ENCODE measurements around the gene KRTAP12-1.

The KRTAP12-1 gene

GRCh38 chr21:44711327-44712202 is 29.6 kb upstream of the KRTAP12-1 start, which contains the start of gene TSPEAR:
TSS of gene TSPEAR (minus strand) at chr21:44711572. CDS start at chr21:44711514, 58 bp downstream.
- no peak for DNase-seq (ENCODE audit: low read depth in 2 of 2)

DNA sequence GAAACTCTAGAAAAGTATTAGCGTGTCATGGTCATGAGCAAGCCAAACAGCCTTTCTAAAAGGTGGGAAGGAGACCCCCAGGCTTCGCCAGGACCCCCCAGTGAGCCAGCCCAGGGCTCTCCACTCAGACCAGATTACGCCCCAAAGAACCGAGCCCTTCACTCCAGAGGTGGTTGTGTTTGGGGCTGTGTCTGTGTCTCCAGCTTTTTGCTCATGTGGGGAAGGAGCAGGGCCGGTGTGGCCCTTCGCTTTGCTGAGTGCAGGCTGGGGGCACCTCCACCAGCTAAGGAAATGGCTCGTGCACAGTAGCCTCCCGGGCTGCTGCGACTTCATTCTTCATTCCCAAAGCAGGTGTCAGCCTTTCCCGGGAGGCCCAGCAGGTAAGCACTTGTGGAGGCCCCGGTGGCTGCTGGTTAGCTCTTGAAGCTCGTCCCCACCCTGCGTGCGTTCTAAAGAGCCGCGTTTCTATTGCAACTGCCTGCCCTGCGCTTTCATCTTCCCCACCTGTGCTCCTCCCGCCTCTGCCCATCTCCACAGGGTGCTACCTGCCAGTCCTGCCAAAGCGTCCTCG is 28.9 kb upstream of the KRTAP12-1 start:
- DNase-seq (ENCODE audit: low read depth in 2 of 2) = no peak

GRCh38 chr21:44710294-44710665 is 28.3 kb upstream of the KRTAP12-1 start:
- DNase-seq (ENCODE audit: low read depth in 2 of 2) = no peak

DNA sequence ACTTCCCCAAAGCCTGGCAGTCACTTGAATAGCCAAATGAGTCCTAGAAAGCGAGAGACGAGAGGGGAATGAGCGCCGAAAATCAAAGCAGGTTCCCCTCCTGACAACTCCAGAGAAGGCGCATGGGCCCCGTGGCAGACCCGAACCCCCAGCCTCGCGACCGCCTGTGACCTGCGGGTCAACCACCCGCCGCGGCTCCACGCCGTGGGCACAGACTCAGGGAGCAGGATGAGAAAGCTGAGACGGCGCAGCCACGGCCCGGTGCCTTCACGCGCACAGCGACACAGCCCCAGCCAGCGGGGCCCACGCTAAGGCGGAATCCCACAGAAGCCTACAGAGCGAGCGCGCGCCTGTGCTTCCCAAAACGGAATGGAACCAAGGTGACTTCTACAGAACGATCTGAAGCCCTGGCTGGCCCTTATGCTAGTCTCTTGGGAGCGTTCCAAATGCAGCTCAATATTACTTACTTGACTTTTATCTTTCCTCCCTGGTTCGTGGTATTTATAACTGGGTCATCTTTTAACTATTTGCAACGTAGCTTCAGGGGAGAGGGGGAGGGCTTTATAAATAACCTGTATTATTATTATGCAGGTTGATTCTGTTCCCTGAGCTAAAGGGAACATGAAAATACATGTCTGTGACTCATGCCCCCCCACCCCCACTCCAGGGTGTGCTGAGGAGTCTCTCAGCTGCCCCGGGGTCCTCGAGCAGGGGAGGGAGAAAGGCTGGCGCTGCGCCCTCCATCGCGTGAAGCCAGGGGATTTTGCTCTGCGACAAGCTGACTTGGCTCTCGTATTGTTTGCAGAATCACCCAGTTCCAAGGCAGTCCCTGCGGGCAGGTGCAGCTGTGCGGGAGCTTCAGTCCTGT is 27.7 kb upstream of the KRTAP12-1 start:
- no peak for DNase-seq (ENCODE audit: low read depth in 2 of 2)

DNA sequence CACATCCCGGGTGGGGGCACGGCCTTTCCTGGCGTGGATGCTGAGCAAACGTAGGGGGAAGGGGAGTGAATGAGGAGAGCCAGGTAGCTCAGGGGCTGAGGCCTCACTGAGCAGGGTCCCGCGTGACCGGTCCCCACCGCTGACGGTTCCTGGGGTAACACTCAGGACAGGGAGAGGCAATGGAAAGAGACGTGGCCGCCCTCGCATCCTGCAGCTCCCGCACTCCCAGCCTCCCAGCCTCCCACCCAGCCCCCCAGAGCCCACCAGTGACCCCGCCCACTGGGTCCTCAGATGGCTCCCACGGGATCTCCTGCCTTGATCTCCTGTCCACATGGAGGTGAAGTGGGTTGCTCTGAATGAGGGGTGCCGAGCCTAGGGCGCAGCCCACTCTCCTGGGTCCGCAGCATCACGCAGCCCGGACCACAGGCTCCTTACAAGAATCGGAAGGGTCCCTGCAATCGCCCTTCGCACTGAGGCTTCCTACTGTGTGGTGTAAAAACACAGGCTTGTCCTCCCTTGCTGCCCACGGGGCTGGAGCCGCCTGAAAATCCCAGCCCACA is 27.0 kb upstream of the KRTAP12-1 start:
- DNase-seq (ENCODE audit: low read depth in 2 of 2) = no peak

DNA sequence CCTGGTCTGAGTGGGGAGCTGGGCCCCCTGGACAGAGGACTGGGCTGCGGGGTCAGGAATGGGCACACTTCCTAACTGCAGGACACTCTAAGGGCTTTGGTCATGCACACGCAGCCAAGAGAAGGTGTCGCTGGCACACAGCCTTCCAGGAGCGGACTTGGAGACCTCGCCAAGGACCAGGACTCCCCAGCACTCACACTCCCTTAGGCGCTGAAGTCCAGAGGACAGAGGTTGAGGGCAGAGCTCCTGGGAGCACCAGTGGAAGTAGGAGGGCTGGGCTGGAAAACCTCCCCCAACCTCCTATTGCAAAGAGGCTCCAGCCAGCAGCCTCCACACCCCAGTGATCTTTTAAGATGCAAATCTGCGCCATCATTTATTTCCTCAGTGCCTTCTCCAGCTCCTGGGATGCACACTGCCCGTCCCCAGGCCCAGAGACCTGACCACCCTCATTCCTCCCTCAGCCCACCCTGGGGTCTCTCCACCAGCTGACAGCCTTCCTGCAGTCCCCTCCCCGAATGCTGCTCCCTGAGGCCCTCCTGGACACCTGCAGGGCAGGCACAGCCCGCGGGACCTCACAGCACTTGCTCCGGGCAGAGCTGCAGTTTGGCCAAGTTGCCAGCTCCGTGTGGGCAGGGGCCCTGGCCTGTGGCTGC is 26.4 kb upstream of the KRTAP12-1 start:
- no peak for DNase-seq (ENCODE audit: low read depth in 2 of 2)

DNA sequence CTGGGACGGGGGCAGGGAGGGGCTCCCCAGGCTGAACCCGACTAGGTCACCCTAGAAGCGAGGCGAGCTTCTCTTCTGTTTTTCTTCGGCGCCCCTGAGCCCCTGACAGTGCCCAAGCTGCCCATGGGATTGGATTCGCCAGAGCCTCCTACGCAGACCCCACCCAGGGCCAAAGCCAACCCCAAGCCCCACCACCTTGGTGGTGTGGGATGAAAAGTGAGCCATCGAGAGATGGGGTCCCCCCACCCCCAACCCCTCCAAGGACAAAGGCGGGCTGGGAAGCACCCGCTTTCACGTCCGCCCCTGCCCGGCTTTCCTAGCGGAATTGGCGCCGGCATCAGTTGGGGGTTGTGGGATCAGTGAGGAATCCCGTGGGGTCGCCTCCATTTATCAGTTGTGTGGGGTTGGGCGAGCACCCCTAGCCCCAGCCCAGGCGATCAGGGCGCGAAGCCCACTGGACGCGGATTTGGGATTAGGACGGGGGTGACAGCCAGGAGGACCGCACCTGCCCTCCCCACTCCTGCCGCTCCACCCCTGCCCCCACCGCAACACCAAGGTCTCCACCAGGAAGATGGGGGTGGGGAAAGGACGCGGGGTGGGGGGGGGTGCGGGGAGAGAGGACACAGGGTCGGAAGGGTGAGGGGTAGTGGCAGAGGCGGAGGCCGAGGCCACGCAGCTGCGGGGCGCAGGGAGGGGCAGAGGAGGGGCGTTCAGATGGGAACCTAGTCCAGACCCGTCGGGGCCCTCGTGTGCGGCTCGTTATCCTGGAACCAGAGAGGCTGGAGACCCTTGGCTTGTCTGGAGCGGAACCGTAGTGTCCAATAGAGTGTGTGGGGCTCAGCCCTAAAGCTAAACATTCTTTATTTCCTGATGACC is 25.0 kb upstream of the KRTAP12-1 start:
- no peak for DNase-seq (ENCODE audit: low read depth in 2 of 2)

DNA sequence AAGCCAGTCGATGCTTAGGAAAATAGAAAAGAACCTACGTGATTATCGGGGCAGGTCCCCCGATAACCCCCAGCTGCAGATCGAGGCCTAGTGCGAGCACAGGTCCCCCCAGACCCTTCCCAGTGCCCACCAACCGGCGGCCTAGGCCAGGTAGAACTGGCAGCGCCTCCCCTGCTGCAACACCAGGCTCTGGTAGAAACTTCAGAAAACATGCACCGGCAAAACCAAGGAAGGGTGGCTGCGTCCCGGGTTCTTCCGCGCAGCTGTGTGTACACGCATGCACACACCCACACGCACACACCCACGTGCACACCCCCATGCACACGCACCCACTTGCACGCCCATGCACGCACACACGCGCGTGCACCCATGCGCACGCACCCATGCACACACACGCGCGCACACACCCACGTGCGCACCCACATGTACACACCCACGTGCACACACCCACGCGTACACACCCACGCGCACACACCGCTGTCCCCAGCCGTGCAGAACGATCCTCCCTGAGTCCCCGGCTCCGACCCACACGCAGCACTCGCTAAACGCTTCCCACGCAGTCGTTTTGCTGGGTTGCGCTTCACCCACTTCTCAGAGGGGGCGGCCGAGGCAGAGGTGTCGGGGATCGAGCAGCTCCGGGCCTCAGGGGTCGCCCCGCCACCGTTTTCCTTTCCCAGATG is 24.2 kb upstream of the KRTAP12-1 start:
- DNase-seq (ENCODE audit: low read depth in 2 of 2) = no peak

DNA sequence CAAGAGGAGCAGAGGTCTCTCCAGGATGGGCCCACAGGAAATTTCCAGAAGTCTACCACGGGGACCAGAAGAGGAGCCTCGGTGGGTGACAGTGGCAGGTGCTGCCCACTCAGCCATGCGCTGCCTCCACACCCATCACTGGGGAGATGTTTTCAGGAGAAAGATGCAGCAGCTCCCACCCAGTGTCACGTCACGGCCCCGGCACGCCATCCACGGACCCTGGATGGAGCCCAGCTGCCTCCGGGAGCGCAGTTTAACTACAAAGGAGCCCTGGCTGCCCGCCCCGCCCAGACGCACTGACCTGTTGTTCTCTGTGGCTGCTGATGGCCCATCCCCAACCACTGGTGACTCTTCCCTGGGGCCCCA is 22.7 kb upstream of the KRTAP12-1 start:
- no peak for DNase-seq (ENCODE audit: low read depth in 2 of 2)

GRCh38 chr21:44703731-44704635 is 22.0 kb upstream of the KRTAP12-1 start:
- DNase-seq (ENCODE audit: low read depth in 2 of 2) = no peak

DNA sequence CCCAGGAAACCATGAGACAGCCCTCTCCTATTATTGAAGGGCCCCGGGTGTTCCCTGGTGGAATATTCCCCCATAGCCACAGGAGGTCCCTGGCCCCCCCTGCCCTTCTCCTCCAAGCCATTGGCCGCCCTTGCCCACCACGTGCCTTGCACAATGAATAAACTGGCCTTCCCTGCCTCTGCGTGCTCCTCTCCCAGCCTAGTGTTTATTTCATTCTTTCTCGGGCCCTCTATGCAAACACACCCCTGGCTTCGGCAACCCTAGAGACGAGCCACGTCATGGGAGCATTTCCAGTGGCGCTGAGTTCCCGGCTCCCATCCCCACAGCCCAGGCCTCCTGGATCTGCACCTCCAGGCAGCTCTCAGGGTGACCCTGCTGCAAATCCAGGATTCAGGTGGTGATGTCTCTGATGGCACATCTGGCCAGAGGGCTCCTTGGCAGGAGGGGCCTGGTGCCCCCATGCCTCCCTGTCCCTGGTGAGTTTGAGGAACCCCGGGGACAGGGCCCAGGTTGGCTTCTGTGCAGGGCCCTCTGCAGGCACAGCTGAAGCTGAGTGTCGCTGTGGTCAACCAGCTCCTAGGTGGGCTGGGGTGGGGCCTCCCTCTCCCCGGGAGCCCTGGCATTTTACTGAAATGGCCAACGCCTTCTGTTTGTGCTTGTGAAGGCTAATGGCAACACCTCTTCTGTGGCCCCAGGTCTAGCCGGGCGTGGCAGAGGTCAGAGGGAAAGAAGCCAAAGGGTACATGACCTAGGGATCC is 21.2 kb upstream of the KRTAP12-1 start:
- DNase-seq (ENCODE audit: low read depth in 2 of 2) = no peak

GRCh38 chr21:44702111-44702972 is 20.4 kb upstream of the KRTAP12-1 start:
- no peak for DNase-seq (ENCODE audit: low read depth in 2 of 2)

DNA sequence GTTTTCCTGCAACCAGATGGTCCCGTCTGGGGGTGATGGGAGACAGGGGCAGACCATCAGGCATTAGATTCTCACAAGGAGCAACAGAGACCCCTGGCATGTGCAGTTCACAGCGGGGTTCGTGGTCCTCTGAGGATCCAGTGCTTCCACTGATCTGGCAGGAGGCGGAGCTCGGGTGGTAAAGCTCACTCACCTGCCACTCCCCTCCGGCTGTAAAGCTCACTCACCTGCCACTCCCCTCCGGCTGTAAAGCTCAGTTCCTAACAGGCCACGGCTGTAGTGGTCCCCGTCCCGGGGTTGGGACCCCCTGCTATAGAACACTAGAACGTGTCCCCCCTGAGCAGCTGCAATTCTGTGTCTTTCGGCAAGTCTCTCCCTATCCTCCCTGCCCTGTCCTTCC is 19.6 kb upstream of the KRTAP12-1 start:
- no peak for DNase-seq (ENCODE audit: low read depth in 2 of 2)

- DNase-seq (ENCODE audit: low read depth in 2 of 2) = no peak
These were observed 19.0 kb upstream of the KRTAP12-1 start for GRCh38 chr21:44701023-44701400.

DNA sequence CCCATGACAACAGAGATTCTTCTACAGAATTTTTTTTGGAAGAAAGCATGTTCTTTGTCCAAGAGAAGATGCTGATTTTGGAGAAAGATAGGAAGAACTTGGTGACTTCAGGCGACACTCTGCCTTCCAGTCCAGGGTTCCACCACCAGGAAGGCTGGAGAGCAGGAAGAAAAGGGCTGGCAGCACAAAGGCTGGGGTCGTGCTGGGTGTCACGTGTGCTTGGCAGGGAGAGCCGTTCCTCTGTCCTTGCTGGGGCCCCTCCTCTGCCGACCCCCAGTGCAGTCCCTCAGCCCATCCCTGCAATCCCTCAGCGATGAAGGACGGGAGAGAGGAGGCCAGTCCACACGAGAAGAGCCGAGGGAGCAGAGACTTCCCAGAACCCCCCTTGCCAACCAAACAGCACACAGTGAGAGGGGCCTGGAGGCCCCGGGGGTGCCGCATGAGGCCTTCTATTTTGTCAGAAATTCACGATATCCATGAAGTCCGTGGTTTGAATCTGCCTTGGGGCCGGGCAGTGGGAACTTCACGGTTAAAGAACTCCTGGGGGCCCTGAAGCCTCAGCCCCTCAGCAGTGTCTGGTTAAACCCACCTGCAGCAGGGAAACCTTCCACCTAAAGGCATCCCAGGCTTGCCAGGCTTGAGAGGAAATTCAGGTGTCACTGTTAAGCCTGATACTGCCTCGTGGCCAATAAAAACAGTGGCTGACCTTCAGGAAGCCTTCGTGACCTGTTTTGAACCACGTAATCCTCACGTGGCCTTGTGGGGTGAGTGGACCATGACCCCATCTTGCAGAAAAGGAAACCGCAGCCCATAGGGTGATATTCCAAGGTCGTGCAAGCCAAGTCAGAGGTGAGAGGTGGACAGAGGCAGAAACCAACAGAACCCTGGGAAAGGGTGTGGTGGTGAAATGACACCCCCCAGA is 18.4 kb upstream of the KRTAP12-1 start:
- DNase-seq (ENCODE audit: low read depth in 2 of 2) = no peak

GRCh38 chr21:44699502-44700001 is 17.6 kb upstream of the KRTAP12-1 start:
- no peak for DNase-seq (ENCODE audit: low read depth in 2 of 2)
